Naive thymus-derived CD4-positive, alpha-beta T cell (primary cell): Measurements from ENCODE around the gene CLEC5A. TPM values are rescaled to one million over a fixed set of nuclear protein-coding genes. Genes with fewer than 3 reads are reported as not detected.

Experiments used
- ATAC-seq: fragments of 150-1000 bp; cut with Tn5 transposase; 2 replicates; pipeline ENCODE4 v1.10.0; 2021; ENCODE audit warnings: mild to moderate bottlenecking, moderate library complexity
- CTCF ChIA-PET: fragments of 350-600 bp; sonication (Branson Sonifier 250); formaldehyde crosslinking; loops from one replicate; lab custom pipeline; 2021; ENCODE audit warnings: antibody characterized with exemption; lab: Charles Lee
- POLR2A ChIA-PET: fragments of 350-600 bp; sonication (Branson Sonifier 250); formaldehyde crosslinking; loops from one replicate; lab custom pipeline; 2021; ENCODE audit warnings: antibody characterized with exemption, inconsistent platforms; lab: Charles Lee
- DNase-seq, 9 donors: peaks; one replicate each; pipeline versions ENCODE4 v3.0.0 to v3.0.0-alpha.2; 2020 to 2022; ENCODE audit warnings: mixed read lengths in 1 of 9
- H3K27ac ChIP-seq: one replicate; pipeline ENCODE4 v1.7.0; 2013; ENCODE audit warnings: mild to moderate bottlenecking, low read depth, low read length, moderate library complexity
- H3K27me3 ChIP-seq, 2 donors: one replicate each; pipeline ENCODE4 v1.7.0; 2013; ENCODE audit warnings: low read length in 2 of 2, mild to moderate bottlenecking in 2 of 2, moderate library complexity in 2 of 2; ENCODE audit not compliant: control insufficient read depth in 2 of 2, insufficient read depth in 2 of 2
- H3K36me3 ChIP-seq, 3 experiments: 1 replicate in 2 of 3; 2 replicates in 1 of 3; pipeline ENCODE4 v1.7.0; 2013; ENCODE audit warnings: low read length in 3 of 3, mild to moderate bottlenecking in 3 of 3, moderate library complexity in 1 of 3; ENCODE audit not compliant: insufficient read depth in 3 of 3, control insufficient read depth in 2 of 3
- H3K4me1 ChIP-seq, 2 donors: one replicate each; pipeline ENCODE4 v1.7.0; 2013; ENCODE audit warnings: low read length in 2 of 2, mild to moderate bottlenecking in 2 of 2, moderate library complexity in 1 of 2; ENCODE audit not compliant: control insufficient read depth in 2 of 2, insufficient read depth in 2 of 2
- H3K4me3 ChIP-seq: 2 replicates; pipeline ENCODE4 v1.7.0; 2013; ENCODE audit warnings: mild to moderate bottlenecking, low read length
- H3K9me3 ChIP-seq, 3 experiments: 1 replicate in 2 of 3; 2 replicates in 1 of 3; pipeline ENCODE4 v1.7.0; 2013; ENCODE audit warnings: low read length in 3 of 3; ENCODE audit not compliant: control insufficient read depth in 2 of 3
- H3K27ac Mint-ChIP-seq, 9 donors: one replicate each; pipeline ENCODE4 v1.8.0; 2020 to 2022; ENCODE audit warnings: mixed read lengths in 9 of 9, mild to moderate bottlenecking in 8 of 9, moderate library complexity in 5 of 9, inconsistent platforms in 2 of 9
- H3K27me3 Mint-ChIP-seq, 5 donors: one replicate each; pipeline ENCODE4 v1.8.0; 2021 to 2022; ENCODE audit warnings: mixed read lengths in 5 of 5, mild to moderate bottlenecking in 1 of 5
- H3K36me3 Mint-ChIP-seq, 5 donors: one replicate each; pipeline ENCODE4 v1.8.0; 2020 to 2022; ENCODE audit warnings: mixed read lengths in 5 of 5, mild to moderate bottlenecking in 3 of 5, inconsistent platforms in 1 of 5
- H3K4me1 Mint-ChIP-seq, 7 donors: one replicate each; pipeline ENCODE4 v1.8.0; 2020 to 2022; ENCODE audit warnings: mixed read lengths in 7 of 7, mild to moderate bottlenecking in 3 of 7, inconsistent platforms in 1 of 7
- H3K4me3 Mint-ChIP-seq, 10 donors: one replicate each; pipeline ENCODE4 v1.8.0; 2020 to 2022; ENCODE audit warnings: mild to moderate bottlenecking in 10 of 10, mixed read lengths in 10 of 10, moderate library complexity in 6 of 10, inconsistent platforms in 2 of 10
- H3K9me3 Mint-ChIP-seq, 11 donors: one replicate each; pipeline ENCODE4 v1.8.0; 2020 to 2022; ENCODE audit warnings: mixed read lengths in 11 of 11, mild to moderate bottlenecking in 4 of 11, inconsistent platforms in 1 of 11, moderate library complexity in 1 of 11
- intact Hi-C, 2 donors: fragments of 100-400 bp; cut with micrococcal nuclease; formaldehyde crosslinking; loops; one replicate each; pipeline ENCODE4 v1.15.1; 2023
- polyA plus RNA-seq, 2 donors: library from polyadenylated mRNA; unstranded; fragments of 300-500 nt; fragmentation: Illumina TruSeq; gene quantifications; one replicate each; pipeline ENCODE4 v1.2.3, GENCODE V29; 2021
- total RNA-seq, 6 experiments: library from RNA in 5 of 6; stranded (reverse) in 5 of 6; gene quantifications; 1 replicate in 5 of 6; 2 replicates in 1 of 6; pipeline ENCODE4 v1.2.3 and lab custom pipeline; 2021 to 2026

CLEC5A gene
- total RNA-seq, result 1 to 10 TPM in 2 of 5 experiments, under 1 TPM in 2, not detected in 1; 0.49 to 3.5 (median 1.0) TPM
- polyA plus RNA-seq, result not detected
- not detected for total RNA-seq (lab: John Stamatoyannopoulos, UW)

GRCh38 chr7:141946796-141947195, at the start of gene CLEC5A:
CLEC5A (minus strand) TSS chr7:141946974; CDS start chr7:141946292, 682 bp downstream.
- CTCF ChIA-PET, result no interaction called here
- H3K27ac Mint-ChIP-seq, result no peak within 1 kb of the TSS

GRCh38 chr7:141993354-141993753, 46.6 kb upstream of the CLEC5A start:
- DNase-seq, result no peak
- no peaks in the 10 kb centered on the region for H3K36me3 ChIP-seq
- Mint-ChIP-seq H3K36me3 (no peaks in the 10 kb centered on the region), H3K9me3 (peaks cover 0 to 12% (median 2%) of the 10 kb centered on the region in 11 donors), H3K27ac (no peak overlapping the region), H3K27me3 (peaks cover 0 to 18% (median 9%) of the 10 kb centered on the region in 5 donors), H3K4me3 (no peak overlapping the region), H3K4me1 (peaks cover 0 to 11% (median 7%) of the 10 kb centered on the region in 7 donors)
- ChIA-PET CTCF (interaction anchor here (0.6 kb wide), 1 partner anchor 350 kb away, joined by 3 read pairs; no protein-coding TSS in a partner anchor), POLR2A (no interaction called here)
- intact Hi-C loops, result no loop called here
- H3K27ac ChIP-seq, result no peak overlapping the region
- H3K4me1 ChIP-seq, result no peaks in the 10 kb centered on the region
- H3K9me3 ChIP-seq, result no peaks in the 10 kb centered on the region
- H3K4me3 ChIP-seq, result no peak overlapping the region
- no peaks in the 10 kb centered on the region for H3K27me3 ChIP-seq
- no peak for ATAC-seq

More at GRCh38 chr7:141946796-141947195, at the start of gene CLEC5A:
- H3K9me3 Mint-ChIP-seq, result peaks cover 0 to 8% (median 3%) of the 10 kb centered on the region in 11 donors
- no peaks in the 10 kb centered on the region for H3K27me3 ChIP-seq
- no peak within 1 kb of the TSS for H3K4me3 Mint-ChIP-seq
- H3K36me3 ChIP-seq, result no peaks in the 10 kb centered on the region
- peaks cover 0 to 3% (median 0%) of the 10 kb centered on the region in 7 donors for H3K4me1 Mint-ChIP-seq
- H3K4me3 ChIP-seq, result no peak within 1 kb of the TSS
- POLR2A ChIA-PET, result no interaction called here
- no peak within 1 kb of the TSS for H3K27ac ChIP-seq
- no peaks in the 10 kb centered on the region for H3K9me3 ChIP-seq
- no peak for DNase-seq
- no peaks in the 10 kb centered on the region for H3K4me1 ChIP-seq
- no peak for ATAC-seq
- intact Hi-C loops, result no loop called here
- H3K27me3 Mint-ChIP-seq, result peaks cover 0 to 16% (median 11%) of the 10 kb centered on the region in 5 donors
- peaks cover 0 to 4% (median 0%) of the 10 kb centered on the region in 5 donors for H3K36me3 Mint-ChIP-seq

- H3K4me3 Mint-ChIP-seq, result no peak overlapping the region
- CTCF ChIA-PET, result no interaction called here
- Histone ChIP-seq H3K36me3 (no peaks in the 10 kb centered on the region), H3K27me3 (no peaks in the 10 kb centered on the region), H3K4me3 (no peak overlapping the region), H3K27ac (no peak overlapping the region), H3K4me1 (no peaks in the 10 kb centered on the region), H3K9me3 (no peaks in the 10 kb centered on the region)
- H3K27ac Mint-ChIP-seq, result no peak overlapping the region
- no peak for ATAC-seq
- no peaks in the 10 kb centered on the region for H3K36me3 Mint-ChIP-seq
- intact Hi-C loops, result no loop called here
- peaks cover 0 to 15% (median 9%) of the 10 kb centered on the region in 5 donors for H3K27me3 Mint-ChIP-seq
- peaks cover 0 to 11% (median 7%) of the 10 kb centered on the region in 7 donors for H3K4me1 Mint-ChIP-seq
- POLR2A ChIA-PET, result no interaction called here
- DNase-seq, result no peak
- peaks cover 0 to 12% (median 0%) of the 10 kb centered on the region in 11 donors for H3K9me3 Mint-ChIP-seq
Observed at GRCh38 chr7:141992688-141993087, 45.9 kb upstream of the CLEC5A start.

- Mint-ChIP-seq H3K27ac (no peak overlapping the region), H3K4me1 (peaks cover 0 to 11% (median 7%) of the 10 kb centered on the region in 7 donors), H3K27me3 (peaks cover 0 to 15% (median 8%) of the 10 kb centered on the region in 5 donors), H3K9me3 (peaks cover 0 to 15% (median 0%) of the 10 kb centered on the region in 11 donors), H3K36me3 (no peaks in the 10 kb centered on the region), H3K4me3 (no peak overlapping the region)
- POLR2A ChIA-PET, result no interaction called here
- H3K4me1 ChIP-seq, result no peaks in the 10 kb centered on the region
- no peak overlapping the region for H3K4me3 ChIP-seq
- H3K27ac ChIP-seq, result no peak overlapping the region
- intact Hi-C loops, result no loop called here
- no peak for DNase-seq
- no peaks in the 10 kb centered on the region for H3K27me3 ChIP-seq
- peak; percentile 59 for ATAC-seq
- no peaks in the 10 kb centered on the region for H3K9me3 ChIP-seq
- CTCF ChIA-PET, result no interaction called here
- no peaks in the 10 kb centered on the region for H3K36me3 ChIP-seq
Observed at GRCh38 chr7:141992156-141992555, 45.4 kb upstream of the CLEC5A start.

GRCh38 chr7:141991140-141991539, 44.4 kb upstream of the CLEC5A start:
- DNase-seq (no peak), ATAC-seq (peak; percentile 31)
- no peak overlapping the region for H3K4me3 Mint-ChIP-seq

GRCh38 chr7:141990011-141990725, 43.4 kb upstream of the CLEC5A start:
- POLR2A ChIA-PET, result no interaction called here
- Histone ChIP-seq H3K9me3 (no peaks in the 10 kb centered on the region), H3K27ac (no peak overlapping the region), H3K4me3 (no peak overlapping the region), H3K36me3 (no peaks in the 10 kb centered on the region), H3K4me1 (no peaks in the 10 kb centered on the region), H3K27me3 (no peaks in the 10 kb centered on the region)
- no peak overlapping the region for H3K4me3 Mint-ChIP-seq
- H3K36me3 Mint-ChIP-seq, result no peaks in the 10 kb centered on the region
- DNase-seq (no peak), ATAC-seq (peak; percentile 31)
- peaks cover 0 to 5% (median 0%) of the 10 kb centered on the region in 11 donors for H3K9me3 Mint-ChIP-seq
- H3K27ac Mint-ChIP-seq, result no peak overlapping the region
- H3K27me3 Mint-ChIP-seq, result peaks cover 0 to 10% (median 0%) of the 10 kb centered on the region in 5 donors
- CTCF ChIA-PET, result no interaction called here
- intact Hi-C loops, result no loop called here
- H3K4me1 Mint-ChIP-seq, result peaks cover 0 to 12% (median 7%) of the 10 kb centered on the region in 7 donors

More at GRCh38 chr7:141991140-141991539, 44.4 kb upstream of the CLEC5A start:
- no peak overlapping the region for H3K27ac Mint-ChIP-seq
- CTCF ChIA-PET, result no interaction called here
- peaks cover 0 to 12% (median 0%) of the 10 kb centered on the region in 11 donors for H3K9me3 Mint-ChIP-seq
- no peaks in the 10 kb centered on the region for H3K36me3 ChIP-seq
- no peak overlapping the region for H3K4me3 ChIP-seq
- H3K27me3 Mint-ChIP-seq, result peaks cover 0 to 10% (median 0%) of the 10 kb centered on the region in 5 donors
- POLR2A ChIA-PET, result no interaction called here
- H3K9me3 ChIP-seq, result no peaks in the 10 kb centered on the region
- no peaks in the 10 kb centered on the region for H3K36me3 Mint-ChIP-seq
- H3K27ac ChIP-seq, result no peak overlapping the region
- intact Hi-C loops, result no loop called here
- H3K4me1 ChIP-seq, result no peaks in the 10 kb centered on the region
- peaks cover 0 to 11% (median 7%) of the 10 kb centered on the region in 7 donors for H3K4me1 Mint-ChIP-seq
- no peaks in the 10 kb centered on the region for H3K27me3 ChIP-seq
